GM18873 (cell line): Measurements from ENCODE around the gene CHD6.
A peak's percentile ranks its signal among the peaks of the same experiment; 100 is the strongest.

Experiments used
- ATAC-seq: cut with Tn5 transposase; IDR thresholded peaks from one replicate; pipeline ENCODE4 v1.9.1; 2021; ENCODE audit warnings: mild to moderate bottlenecking, moderate library complexity, moderate number of reproducible peaks; ENCODE audit not compliant: unreplicated experiment, low FRiP score

CHD6 gene, protein sequence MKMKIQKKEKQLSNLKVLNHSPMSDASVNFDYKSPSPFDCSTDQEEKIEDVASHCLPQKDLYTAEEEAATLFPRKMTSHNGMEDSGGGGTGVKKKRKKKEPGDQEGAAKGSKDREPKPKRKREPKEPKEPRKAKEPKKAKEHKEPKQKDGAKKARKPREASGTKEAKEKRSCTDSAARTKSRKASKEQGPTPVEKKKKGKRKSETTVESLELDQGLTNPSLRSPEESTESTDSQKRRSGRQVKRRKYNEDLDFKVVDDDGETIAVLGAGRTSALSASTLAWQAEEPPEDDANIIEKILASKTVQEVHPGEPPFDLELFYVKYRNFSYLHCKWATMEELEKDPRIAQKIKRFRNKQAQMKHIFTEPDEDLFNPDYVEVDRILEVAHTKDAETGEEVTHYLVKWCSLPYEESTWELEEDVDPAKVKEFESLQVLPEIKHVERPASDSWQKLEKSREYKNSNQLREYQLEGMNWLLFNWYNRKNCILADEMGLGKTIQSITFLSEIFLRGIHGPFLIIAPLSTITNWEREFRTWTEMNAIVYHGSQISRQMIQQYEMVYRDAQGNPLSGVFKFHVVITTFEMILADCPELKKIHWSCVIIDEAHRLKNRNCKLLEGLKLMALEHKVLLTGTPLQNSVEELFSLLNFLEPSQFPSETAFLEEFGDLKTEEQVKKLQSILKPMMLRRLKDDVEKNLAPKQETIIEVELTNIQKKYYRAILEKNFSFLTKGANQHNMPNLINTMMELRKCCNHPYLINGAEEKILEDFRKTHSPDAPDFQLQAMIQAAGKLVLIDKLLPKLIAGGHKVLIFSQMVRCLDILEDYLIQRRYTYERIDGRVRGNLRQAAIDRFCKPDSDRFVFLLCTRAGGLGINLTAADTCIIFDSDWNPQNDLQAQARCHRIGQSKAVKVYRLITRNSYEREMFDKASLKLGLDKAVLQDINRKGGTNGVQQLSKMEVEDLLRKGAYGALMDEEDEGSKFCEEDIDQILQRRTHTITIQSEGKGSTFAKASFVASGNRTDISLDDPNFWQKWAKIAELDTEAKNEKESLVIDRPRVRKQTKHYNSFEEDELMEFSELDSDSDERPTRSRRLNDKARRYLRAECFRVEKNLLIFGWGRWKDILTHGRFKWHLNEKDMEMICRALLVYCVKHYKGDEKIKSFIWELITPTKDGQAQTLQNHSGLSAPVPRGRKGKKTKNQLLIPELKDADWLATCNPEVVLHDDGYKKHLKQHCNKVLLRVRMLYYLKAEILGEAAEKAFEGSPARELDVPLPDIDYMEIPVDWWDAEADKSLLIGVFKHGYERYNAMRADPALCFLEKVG (N-terminal part only)

DNA sequence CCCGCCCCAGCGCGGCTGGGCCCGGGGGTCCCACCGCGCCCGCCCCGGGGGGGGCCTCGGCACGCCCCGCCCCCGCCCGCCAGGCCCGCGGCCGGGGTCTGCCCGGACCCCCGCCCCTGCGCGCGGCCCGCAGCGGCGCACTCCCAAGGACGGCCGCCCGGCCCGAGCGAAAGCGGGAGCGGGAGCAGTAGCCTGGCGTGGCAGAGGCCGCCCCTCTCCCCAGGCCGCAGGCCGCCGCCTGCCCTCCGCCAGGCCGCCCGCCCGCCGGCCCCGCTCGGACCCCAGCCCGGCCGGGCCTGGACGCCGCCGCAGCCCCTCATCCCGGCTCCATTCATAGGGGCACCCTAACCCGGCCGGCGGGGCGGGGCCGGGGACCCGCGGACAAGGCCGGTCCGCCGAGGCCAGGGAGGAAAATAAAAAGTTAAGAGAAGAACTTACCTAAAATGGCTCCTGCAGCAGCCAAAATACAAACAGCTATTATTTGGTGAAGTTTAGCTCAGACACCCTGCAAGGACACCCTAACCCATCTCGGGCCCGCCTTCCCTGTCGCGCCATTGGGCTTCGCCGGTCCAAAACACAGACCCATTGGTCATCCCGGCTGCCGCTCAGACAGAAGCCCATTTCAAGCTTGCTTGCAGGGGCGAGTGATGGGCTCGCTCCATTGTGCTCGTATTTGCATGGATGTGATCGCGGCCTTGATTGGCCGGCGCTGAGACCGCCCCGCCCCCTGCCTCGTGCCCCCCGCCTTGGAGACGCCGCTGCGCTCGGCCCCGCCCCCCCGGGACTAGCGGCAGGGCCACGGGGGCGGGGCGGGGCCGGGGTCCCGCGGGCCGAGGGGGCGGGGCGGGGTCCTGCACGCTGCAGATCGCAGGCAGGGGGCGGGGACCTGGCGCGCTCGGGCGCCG is at the start of gene CHD6:
CHD6 (minus strand) TSS at position 476 of the 905 bp plus-strand sequence. CDS start 67,040 bp downstream, outside the sequence.
- ATAC-seq, result peak; percentile 99

DNA sequence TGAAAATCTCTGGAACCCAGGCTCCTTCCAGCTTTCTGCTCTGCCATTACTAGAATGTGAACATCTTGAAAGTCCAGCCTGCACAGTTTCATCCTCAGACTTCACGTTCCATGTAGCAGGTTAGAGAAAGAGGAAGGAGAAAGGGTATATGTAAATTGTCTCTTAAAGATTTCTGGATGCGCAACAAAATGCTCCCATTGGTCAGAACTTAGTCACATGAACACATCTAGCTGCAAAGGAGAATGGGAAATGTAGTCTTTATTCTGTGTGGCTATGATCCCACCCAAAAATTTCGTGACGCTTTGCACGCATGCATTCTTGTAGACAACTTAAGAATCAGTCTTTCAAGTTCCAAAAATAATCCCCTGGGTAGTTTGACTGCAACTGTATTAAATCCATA is 46.4 kb upstream of the CHD6 start:
- ATAC-seq, result peak; percentile 77

DNA sequence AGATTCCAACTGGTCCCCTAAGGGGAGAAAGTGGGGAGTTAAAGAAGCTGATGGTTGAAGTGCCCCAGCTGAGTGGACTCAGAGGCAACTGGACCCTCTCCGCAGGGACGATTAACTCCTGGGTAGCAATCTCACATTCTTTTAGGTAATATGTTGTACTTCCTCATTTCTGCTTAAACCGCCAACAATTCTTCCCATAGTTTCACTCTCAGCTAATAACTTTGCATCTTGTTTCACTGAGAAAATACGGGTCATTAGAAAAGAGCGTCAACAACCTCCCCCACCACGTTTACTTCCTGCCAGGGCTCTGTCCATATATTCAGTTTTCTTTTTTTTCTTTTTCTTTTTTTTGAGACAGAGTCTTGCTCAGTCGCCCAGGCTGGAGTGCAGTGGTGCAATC is 39.5 kb upstream of the CHD6 start:
- no peak for ATAC-seq

DNA sequence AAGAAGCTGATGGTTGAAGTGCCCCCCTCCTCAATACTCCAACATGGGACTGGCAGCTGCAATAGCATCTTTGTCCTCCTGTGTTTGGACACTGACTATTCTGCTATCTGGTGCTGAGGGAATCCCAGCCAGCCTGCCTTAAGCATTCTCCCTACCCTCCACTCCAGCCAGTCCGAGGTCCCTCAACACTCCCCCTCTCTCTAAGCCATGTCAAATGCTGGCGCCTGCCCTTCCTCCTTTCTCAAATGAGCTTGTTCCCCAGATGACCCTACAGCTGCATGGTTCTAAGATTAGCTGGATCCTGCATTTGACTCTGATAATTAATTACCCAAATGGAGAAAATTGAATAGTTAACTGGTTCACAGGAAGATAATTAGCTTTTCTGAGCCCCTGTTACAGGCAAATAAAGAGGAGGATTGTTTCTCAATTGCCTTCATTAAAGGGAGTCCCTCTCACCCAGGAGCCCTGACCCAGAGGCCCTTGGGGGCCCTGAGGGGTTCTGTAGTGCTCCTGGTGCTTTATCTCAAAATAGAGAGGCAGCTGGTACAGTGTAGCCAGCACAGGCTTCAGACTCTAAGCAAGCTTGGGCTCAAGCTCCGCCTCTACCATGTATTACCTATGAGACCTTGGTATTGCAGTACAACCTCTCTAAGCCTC is 37.9 kb upstream of the CHD6 start:
- no peak for ATAC-seq

DNA sequence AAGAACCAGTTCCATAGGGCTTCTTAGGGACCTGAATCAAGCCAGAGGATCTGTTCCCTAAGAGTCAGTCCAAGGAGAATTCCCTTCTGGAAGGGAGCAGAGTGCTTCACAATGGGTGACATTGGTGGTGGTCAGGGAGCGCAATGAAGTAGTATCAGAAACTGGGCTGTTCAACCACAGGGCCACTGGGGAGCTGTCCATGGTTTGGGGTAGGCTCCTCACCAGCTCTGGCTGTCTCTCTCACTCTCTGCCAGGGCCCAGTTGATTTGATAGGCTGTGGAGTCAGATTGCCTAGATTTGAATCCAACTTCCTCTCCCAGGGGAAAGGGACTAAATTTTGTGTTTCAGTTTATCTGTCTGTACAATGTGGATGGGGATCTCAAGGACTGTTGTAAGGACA is 36.7 kb upstream of the CHD6 start:
- ATAC-seq, result no peak

DNA sequence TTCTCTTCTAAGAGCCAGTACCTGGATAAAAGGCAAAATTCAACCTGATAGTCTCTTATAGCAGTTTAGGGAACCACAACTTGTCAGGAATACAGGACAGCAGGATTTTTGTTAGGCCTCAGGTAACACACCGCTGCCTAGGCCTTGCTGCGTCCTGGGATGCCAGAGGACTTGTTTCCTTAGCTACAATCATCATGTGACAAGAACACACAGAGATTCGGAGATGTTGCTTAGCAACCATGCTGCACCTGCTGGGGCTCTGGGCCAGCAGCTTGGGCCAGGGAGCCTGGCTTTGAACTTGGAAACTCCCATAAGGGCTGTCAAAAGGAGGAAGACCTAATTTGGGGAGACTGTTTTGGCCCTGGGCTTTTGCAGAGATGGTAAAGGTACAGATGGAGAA is 36.1 kb upstream of the CHD6 start:
- no peak for ATAC-seq

DNA sequence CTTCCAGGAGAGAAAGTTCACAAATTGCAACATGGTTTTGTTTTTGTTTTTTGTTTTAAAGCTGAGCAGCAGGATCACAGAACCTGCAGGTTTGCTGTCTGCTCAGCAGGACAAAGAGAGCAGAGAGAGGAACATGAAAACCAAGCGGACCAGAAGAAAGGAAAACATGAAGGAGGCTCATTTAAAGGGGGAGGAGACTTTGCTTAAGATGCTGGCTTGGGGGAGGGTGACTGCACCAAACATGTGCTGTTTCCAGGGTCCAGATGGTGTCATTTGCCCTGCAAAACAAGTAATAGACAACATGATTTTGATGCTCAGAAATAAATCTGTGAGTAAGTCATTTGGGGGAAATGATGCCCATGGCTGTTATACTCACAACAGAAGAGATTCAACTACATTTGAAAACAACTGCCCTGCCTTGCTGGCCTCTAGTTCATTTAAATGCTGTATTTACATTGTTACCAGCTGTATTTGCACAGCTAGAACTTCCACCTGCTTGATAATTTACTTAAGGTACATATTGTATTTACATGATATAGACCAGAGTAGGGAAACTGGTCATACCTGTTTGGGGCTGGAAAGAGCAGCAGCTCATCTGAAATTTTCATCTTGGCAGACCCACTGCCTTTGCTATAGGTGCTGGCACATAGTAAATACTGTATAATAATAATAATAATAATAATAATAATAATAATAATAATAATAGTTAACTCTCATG is 32.2 kb upstream of the CHD6 start:
- no peak for ATAC-seq

DNA sequence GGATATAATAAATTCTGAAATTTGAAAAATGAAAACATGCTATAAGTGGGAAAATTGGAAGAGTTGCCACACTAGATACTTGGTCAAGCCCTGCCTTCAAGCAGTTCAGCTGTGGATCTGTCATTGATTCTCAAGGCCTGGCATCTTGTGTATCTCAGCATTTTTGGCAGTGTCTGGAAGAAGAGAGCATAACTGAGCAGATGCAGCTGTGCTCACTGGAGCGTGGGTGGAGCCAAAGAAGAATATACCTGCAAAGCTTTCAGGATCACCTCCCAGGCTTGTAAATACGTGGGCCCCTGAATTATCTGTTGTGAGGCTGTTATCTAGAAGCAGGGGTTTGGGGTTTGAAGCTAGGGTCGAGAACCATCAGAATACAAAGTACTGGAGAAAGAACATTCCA is 31.3 kb upstream of the CHD6 start:
- ATAC-seq, result no peak

DNA sequence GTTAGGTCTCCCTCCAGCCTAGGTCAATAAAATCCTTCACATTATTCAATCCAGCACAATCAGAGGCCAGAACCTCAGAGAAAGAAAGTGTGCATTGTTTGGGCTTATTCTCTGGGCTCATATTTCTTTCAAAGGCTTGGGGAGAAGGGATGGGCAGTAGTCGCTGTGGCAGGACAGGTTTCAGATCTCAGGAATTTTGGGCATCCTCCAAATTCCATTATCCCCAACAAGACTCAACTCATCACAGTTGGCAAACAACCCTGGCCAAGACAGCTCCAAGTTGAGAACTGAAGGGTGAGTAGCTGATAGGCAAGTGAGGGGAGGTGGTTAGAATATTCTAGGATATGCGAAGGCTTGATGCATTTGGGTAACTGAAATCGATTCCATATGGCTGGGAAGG is 27.2 kb upstream of the CHD6 start:
- ATAC-seq, result no peak

DNA sequence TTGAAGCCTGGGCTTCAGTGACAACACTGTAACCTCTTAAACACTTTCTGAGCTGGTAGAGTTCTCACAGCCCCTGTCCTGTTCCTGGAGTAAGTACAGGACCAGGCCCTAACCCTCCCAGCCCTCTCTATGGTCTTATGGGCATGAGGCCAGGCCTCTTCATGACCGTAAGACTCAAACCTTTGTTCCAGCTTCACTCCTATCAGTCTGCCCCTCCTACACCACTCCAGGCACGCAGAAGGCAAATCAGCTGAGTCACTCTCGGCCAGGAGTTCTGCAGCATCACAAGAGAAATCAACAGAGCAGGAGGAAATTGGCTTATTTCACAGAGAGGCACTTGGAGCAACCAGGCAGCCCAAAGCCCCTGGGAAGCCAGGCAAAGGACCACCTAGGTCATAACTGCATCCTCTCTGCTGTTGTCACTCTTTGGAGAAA is 25.3 kb upstream of the CHD6 start:
- no peak for ATAC-seq

DNA sequence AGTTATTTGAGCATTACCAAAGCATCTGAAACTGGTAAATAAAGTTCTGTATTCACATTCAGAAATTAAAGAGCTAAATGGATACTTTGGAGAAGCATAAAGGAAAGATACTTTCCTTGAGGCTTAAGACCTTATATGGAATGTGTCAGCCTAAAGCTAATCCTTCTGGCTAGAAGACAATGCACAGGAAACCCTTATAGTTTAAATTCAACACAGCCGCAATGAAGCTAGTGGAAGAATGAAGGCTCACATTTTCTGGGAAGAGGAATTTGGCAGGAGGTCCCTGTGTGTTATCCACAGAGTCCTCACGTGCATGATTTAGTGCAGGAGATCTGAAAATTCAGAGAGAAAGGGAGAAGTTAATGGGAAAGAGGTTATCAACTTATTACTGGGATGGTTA is 21.5 kb upstream of the CHD6 start:
- no peak for ATAC-seq

DNA sequence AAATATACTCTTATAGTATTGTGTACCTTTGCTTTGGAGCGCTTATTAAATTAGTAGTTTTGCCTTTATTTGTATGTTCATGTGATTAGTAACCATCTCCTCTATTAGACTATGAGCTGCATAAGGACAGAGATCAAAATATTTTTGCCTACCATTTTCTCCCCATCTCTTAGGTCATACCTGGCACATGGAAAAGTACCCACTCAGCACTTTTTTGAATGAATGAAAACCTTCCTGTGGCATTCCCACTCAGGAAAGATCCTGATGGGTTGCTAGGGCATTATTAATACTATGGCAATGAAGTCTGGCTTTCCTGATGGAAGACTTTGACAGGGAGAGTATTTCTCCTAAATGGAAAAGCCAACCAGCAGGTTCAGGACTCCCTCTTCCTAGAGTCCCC is 20.3 kb upstream of the CHD6 start:
- no peak for ATAC-seq

DNA sequence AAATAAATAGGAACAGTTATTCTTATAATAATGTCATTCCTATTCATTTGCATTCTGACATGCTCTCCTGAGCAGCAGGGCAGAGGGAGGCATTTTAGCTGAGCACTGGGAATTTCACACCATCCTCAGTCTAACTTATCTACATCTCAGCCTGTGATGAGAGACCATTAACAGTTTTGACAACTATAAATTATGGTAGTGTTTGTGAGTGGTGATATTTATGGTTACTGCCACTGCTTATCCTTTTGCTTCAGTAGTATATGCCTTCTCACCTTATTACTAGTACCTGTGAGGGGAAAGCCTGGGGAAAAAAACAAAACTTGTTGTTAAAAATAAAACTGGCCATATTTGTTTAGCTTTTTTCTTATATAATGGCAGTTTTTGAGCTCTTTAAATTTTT is 17.0 kb upstream of the CHD6 start:
- ATAC-seq, result no peak

DNA sequence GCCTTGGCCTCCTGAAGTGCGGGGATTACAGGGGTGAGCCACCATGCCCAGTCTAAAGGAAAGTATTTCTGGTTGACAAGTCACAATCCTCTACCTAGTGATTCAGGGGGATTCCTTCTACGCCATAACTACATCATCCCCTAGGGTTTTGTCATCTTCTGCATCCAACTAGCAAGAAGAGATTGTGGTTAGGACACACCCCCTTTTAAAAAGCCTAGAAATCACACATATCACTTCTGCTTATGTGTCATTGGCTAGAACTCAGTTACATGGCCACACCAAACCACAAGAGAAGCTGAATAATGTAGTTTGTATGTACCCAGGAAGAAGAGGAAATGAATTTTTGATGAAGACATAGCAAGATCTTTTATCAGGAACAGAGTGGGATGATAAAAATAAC is 14.7 kb upstream of the CHD6 start:
- ATAC-seq, result no peak

DNA sequence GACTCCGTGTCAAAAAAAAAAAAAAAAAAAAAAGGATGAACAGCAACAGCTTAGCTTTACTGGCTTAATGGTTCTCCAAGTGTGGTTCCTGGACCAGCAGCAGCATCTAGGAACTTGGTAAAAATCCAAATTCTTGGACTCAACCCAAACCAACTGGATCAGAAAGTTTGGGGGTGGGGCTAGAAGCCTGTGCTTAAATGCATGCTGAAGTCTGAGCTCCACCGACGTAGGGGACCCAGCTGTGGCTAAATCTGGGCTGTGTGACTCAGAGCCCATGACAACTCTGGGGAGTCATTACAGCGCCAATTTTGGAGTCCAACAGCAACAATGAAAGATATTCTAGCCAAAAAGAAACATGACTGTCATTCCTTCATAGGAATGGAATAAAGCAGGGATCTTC is 13.6 kb upstream of the CHD6 start:
- ATAC-seq, result no peak

DNA sequence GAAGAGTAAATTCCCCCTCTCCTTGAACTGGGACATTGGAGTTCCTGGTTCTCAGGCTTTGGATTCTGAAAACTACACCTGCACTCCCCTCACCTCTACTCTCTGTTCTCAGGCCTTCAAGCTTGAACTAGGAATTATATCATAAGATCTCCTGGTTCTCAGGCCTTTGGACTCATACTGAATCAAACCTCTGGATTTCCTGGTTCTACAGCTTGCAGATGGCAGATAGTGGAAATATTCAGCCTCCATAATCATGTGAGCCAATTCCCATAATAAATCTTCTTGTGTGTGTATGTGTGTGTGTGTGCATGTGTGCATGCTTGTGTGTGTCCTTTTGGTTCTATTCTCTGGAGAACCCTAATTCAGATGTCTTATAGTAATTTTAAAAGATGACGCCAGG is 12.7 kb upstream of the CHD6 start:
- ATAC-seq, result no peak

DNA sequence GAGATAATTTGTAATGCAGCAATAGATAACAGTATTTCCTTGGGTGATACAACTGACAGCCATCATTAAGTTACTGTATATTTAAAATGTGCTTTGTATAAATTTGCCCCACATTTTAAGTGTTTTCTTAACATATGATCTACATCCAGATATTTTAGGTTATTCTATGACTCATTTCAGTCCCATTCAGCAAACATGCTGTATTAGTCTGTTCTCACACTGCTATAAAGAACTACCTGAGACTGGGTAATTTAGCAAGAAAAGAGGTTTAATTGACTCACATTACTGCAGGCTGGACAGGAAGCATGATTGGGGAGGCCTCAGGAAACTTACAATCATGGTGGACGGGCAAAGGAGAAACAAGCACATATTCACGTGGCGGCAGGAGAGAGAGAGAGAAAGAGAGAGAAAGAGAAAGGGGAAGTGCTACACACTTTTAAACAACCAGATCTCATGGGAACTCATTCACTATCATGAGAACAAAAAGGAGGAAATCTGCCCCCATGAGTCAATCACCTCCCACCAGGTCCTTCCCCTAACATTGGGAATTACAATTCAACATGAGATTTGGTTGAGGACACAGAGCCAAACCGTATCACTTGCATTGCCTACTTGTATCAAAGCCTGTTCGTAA is 9.6 kb upstream of the CHD6 start:
- ATAC-seq, result no peak

DNA sequence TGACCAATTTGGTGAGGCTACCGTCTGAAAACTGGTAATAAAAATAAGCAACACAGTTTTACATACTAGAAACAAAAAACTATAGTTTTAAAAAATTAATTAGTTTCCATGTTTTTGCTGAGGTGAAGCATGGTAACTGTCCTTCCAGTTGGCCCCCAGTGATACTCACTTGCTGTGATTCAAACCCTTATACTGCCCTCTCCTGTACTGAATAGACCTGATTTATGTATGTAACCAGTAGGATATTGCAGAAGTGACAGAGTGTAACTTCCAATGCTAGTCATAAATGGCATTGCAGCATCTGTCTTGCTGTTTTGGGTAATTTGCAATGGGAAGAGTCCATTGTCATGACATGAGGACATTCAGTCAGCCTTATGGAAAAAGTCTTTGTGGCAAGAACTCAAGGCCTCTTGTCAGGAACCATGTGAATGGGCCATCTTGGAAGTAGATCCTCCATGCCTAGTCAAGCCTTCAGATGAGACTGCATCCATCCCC is 8.9 kb upstream of the CHD6 start:
- ATAC-seq, result no peak
